Forelimb muscle (tissue), 1 donor: ENCODE results near the gene SPDYC. TPM values are rescaled to one million over a fixed set of nuclear protein-coding genes. Genes with fewer than 3 reads are reported as not detected.

Experiments
- DNase-seq: peaks from one replicate; pipeline ENCODE4 v3.0.0-alpha.2; 2013; ENCODE audit warnings: low read depth
- polyA plus RNA-seq: library from polyadenylated mRNA; unstranded; fragments of 120-200 nt; gene quantifications from one replicate; pipeline ENCODE4 v1.2.1, GENCODE V29; 2013; ENCODE audit not compliant: insufficient read length

Gene SPDYC
- polyA plus RNA-seq, 1 donor, result not detected

GRCh38 chr11:65206441-65206841 lies 36.4 kb downstream of the SPDYC start:
- no peak for DNase-seq

DNA sequence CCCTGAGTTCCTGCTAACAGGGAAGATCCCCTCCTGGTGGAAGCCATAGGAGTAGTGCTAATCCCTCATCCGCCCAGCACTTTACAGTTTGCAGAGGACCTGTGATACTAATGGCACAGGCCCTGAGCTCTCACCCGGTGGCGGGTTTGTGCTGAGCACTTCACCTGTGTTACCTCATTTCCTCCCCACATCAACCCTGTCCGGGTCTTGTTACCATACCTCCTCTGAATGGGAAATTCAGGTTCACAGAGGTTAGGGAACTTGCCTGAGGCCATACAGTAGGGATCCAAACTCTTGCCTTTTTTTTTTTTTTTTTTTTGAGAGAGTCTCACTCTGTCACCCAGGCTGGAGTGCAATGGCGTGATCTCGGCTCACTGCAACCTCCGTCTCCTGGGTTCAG lies 36.9 kb downstream of the SPDYC start:
- DNase-seq, result no peak

GRCh38 chr11:65207918-65208784 lies 38.1 kb downstream of the SPDYC start:
- no peak for DNase-seq

DNA sequence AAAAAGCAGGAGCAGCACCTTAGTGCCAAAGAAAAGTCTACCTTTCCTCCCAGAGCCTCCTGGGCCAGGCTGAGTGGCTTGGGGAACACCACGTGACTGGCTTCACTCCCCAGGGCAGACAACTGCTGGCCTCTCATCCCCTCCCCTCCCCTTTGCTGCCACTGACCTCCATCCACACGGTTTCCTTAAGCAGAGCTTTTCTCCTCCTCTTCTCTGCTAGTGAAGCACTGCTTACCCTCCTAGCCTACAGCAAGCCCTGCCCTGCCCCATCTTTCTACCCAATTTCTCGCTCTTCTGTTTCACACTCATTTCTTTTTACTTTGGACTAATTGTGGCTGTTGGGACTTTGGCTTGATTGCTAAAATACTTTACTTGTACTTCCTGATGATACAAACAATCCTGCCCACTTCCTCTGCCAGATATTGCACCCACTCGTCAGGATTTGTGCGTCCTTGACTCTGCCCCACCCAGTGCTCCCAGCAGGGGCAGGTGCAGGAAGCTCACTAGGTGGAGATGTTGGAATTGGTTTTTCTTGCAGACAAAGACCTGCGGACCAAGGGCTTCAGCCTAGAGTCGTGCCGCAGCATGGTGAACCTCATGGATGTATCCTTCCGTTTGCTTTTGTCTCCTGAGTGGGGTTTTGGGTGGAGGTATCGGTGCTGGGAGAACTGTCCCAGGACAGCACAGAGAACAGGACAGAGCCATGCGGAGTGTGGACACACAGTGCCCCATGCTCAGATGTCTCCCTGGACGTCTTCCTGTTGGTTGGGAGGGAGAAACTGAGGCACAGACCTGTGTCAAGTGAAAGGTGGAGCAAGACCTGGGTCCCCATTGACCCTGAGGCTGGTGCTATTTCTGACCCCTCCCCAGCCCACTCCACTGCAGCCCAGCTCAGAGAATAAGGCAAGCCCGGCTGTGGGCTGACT lies 39.0 kb downstream of the SPDYC start:
- DNase-seq, result no peak

DNA sequence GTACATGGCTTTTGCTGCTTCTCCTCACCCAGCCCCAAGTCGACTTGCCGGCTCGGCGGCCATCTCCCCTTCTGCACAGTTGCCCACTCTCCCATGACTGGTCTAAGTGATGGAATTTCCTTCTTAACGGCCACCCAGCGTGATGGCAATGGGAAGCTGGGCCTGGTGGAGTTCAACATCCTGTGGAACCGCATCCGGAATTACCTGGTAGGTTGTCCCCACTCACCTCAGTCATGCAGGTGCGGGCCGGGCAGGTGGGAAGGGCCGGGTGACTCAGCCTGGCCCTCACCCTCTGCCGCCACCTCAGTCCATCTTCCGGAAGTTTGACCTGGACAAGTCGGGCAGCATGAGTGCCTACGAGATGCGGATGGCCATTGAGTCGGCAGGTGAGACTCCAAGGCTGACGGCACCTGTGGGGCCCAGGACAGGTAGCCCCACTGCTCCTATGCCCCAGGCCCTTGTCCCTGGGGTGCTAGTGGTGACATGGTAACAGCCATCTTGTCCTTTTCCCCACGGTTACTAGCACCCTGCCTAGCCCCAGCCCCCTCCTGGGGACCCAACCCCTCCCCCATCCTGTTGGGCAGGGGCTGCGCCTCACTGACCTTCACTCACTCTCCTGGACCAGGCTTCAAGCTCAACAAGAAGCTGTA lies 39.8 kb downstream of the SPDYC start:
- DNase-seq, result no peak

GRCh38 chr11:65210361-65210731 lies 40.3 kb downstream of the SPDYC start:
- no peak for DNase-seq

DNA sequence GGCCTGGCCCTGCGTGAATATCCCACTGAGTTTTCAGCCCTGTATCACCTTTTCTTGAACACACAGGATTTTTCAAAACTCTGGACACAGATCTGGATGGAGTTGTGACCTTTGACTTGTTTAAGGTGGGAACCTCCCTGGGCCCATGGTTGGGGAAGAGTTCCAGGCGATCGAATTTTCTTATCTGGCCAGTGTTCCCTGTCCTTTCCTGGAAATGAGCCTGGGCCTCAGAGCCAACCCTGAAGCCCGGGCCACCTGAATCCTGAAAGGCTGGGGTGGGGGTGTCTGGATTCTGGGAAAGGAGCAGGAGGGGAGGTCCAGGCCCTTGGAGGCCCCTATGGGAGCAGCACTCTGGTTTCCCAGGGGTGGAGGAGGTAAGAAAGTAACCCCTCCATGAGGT lies 40.7 kb downstream of the SPDYC start:
- no peak for DNase-seq

DNA sequence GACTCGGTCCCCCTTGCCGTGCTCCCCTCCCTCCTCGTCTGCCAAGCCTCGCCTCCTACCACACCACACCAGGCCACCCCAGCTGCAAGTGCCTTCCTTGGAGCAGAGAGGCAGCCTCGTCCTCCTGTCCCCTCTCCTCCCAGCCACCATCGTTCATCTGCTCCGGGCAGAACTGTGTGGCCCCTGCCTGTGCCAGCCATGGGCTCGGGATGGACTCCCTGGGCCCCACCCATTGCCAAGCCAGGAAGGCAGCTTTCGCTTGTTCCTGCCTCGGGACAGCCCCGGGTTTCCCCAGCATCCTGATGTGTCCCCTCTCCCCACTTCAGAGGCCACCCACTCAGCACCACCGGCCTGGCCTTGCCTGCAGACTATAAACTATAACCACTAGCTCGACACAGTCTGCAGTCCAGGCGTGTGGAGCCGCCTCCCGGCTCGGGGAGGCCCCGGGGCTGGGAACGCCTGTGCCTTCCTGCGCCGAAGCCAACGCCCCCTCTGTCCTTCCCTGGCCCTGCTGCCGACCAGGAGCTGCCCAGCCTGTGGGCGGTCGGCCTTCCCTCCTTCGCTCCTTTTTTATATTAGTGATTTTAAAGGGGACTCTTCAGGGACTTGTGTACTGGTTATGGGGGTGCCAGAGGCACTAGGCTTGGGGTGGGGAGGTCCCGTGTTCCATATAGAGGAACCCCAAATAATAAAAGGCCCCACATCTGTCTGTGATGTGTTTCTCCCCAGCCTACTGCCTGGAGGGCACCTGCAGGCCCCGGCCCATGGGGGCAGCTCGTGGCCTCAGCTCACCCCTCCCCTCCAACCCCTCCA lies 41.5 kb downstream of the SPDYC start:
- DNase-seq, result no peak

DNA sequence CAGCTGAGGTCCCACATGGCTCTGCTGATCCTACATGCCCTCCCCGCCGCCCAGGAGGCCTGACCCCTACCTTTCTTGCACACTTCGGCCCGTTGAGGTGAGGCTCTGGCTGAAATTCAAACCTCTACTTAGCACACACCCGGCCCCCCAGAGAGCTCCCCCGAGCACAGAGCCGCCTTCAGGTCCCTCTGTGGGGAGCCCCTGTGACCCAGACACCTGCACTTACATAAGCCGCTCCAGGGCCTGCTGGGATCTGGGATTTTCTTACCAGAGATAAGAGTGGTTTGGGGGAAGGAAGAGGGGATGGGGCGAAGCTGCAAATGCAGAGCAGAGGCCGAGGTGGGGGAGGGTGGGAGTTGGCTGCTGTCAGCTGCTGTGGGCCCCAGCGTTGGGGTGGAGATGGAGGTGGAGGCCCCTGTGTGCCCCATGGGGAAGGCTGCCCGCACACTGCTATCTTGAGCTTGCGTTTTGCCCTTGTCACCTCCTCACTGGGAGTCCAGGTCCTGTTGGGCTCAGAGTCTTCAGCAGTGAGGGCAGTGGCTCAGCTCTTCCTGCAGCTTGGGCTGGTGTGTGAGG lies 42.3 kb downstream of the SPDYC start:
- no peak for DNase-seq

DNA sequence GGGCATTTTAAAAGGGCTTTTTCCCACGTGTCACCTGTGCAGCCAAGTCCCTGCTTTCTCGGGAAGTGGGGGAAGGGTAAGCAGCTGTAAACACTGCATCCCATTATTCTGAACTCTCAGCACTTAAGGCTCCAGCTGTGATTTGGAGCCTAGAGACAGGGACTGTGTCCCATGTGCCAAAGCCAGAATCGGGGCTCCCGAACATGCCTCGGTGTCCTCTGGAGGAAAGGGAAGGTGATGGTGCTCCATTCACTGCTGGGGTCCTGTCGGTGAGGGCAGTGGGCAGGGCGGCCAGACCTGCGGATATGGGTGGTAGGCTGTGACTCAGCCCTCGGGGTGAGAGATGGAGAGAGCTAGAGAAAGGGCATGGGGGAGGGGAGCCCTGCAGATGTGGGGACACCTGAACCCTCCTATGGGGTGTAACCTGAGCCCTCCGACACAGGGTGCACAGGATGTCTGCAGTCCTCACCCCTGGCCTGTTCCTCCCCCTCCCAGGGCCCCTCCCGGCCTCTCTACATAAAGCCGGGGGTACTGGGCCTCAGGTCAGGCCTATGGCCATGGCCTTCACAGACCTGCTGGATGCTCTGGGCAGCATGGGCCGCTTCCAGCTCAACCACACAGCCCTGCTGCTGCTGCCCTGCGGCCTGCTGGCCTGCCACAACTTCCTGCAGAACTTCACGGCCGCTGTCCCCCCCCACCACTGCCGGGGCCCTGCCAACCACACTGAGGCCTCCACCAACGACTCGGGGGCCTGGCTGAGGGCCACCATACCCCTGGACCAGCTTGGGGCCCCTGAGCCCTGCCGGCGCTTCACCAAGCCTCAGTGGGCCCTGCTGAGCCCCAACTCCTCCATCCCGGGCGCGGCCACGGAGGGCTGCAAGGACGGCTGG lies 43.5 kb downstream of the SPDYC start:
- DNase-seq, result no peak

- DNase-seq, result no peak
These were observed 44.3 kb downstream of the SPDYC start for GRCh38 chr11:65214212-65214845.

DNA sequence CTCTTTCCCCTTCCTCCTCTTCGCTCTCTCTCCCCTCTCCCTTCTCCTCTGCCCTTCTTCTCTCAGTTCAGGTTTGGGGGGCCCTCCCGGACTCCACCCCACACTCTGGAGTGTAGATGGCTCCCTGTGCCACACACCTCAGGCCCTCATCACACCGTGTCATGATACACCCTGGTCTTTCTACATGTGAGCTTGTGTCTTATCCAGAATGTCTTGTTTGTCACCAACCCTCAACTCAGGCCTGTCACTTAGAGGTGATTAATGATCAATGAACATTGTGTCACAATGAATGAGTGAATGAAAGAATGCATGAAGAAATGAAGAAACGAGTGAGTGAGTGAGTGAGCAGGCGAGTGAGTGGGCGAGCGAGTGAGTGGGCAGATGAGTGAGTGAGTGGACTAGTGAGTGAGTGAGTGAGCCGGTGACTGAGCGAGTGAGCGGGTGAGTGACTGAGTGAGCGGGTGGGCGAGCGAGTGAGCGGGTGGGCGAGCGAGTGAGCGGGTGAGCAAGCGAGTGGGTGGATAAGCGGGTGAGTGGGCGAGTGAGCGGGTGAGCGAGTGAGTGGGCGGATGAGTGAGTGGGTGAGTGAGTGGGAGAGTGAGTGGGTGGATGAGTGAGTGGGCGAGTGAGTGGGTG lies 45.5 kb downstream of the SPDYC start:
- no peak for DNase-seq

GRCh38 chr11:65216830-65217229 lies 46.8 kb downstream of the SPDYC start:
- DNase-seq, result no peak

GRCh38 chr11:65217441-65218423 lies 47.7 kb downstream of the SPDYC start:
- no peak for DNase-seq

DNA sequence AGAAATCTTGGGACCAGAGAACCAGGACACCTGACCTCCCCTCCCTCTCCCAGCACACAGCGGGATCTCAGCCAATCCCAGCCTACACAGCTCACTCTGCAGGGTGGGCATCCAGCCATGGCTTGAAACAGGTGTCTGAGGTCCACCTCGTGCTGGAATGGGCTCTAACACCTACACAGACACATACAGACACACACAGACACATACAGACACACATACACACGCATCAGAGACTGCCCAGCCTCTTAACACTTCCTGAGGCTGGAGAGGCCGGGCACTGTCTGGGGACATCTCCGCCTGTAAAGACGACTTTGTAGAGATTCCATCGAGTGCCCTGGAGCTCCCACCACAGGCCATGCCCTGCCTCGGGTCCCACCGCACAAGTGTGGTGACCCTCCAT lies 48.4 kb downstream of the SPDYC start:
- no peak for DNase-seq

DNA sequence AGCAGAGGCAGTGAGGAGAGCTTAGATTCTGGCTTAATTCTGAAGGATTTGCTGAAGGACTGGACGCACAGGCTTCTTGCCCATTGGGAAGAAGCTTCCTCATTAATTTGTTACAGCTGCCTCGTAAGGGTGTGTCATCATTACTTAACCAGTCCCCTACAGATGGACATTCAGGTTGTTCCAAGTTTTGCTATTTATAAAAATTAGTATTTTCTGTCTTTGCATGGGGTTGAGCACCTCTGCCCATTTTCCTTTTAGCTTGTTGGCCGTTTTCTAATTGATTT lies 49.8 kb downstream of the SPDYC start:
- DNase-seq, result peak; percentile 20

DNA sequence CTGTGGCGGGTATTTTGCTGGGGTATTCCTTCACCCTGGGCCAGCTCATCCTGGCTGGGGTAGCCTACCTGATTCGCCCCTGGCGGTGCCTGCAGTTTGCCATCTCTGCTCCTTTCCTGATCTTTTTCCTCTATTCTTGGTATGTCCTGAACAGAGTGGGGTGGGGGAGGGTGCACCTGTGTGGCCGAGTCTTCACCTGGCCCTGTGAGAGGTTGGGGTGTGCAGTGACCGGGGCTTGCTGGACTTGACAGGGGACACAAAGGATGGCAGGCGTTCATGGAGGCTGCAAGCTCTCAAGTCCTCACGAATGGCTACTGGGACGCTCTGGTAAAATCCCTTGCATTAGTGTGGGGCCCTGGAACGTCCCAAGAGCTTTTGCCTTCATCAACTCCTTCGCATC lies 51.0 kb downstream of the SPDYC start:
- DNase-seq, result no peak
